Measurements from ENCODE around the gene KIF6.

The KIF6 gene

GRCh38 chr6:39303425-39304153, 421.6 kb downstream of the KIF6 start:
- no peaks in the 10 kb centered on the region for H3K9me3 ChIP-seq (ENCODE audit: control insufficient read depth, low read length)
- no peaks in the 10 kb centered on the region for H3K36me3 ChIP-seq (ENCODE audit: control insufficient read depth, insufficient read depth, low read length)
- no peaks in the 10 kb centered on the region for H3K4me1 ChIP-seq (ENCODE audit: control insufficient read depth, insufficient read depth, low read length, poor library complexity, severe bottlenecking)
- no peak overlapping the region for H3K27ac ChIP-seq (ENCODE audit: low read depth, low read length, severe bottlenecking)
- 81 to 84% methylated on average over 28 to 29 of the region's 30 CpGs for WGBS, 2 experiments (ENCODE audit: insufficient coverage in 2 of 2)
- H3K4me3 ChIP-seq (ENCODE audit: extremely low read depth, insufficient read depth, low read length, poor library complexity, severe bottlenecking): no peak overlapping the region

- 9 to 16% methylated on average over 6 to 11 of the region's 11 CpGs for WGBS, 2 experiments (ENCODE audit: insufficient coverage in 2 of 2)
- Histone ChIP-seq H3K9me3 (ENCODE audit: control insufficient read depth, low read length) (no peaks in the 10 kb centered on the region), H3K4me3 (ENCODE audit: extremely low read depth, insufficient read depth, low read length, poor library complexity, severe bottlenecking) (no peak overlapping the region), H3K4me1 (ENCODE audit: control insufficient read depth, insufficient read depth, low read length, poor library complexity, severe bottlenecking) (no peaks in the 10 kb centered on the region), H3K27ac (ENCODE audit: low read depth, low read length, severe bottlenecking) (no peak overlapping the region), H3K36me3 (ENCODE audit: control insufficient read depth, insufficient read depth, low read length) (no peaks in the 10 kb centered on the region)
These were observed 422.4 kb downstream of the KIF6 start for GRCh38 chr6:39302669-39303424.

GRCh38 chr6:39302011-39302410, 423.2 kb downstream of the KIF6 start:
- no peak overlapping the region for H3K27ac ChIP-seq (ENCODE audit: low read depth, low read length, severe bottlenecking)
- H3K4me3 ChIP-seq (ENCODE audit: extremely low read depth, insufficient read depth, low read length, poor library complexity, severe bottlenecking): no peak overlapping the region
- H3K4me1 ChIP-seq (ENCODE audit: control insufficient read depth, insufficient read depth, low read length, poor library complexity, severe bottlenecking): no peaks in the 10 kb centered on the region
- H3K36me3 ChIP-seq (ENCODE audit: control insufficient read depth, insufficient read depth, low read length): no peaks in the 10 kb centered on the region
- H3K9me3 ChIP-seq (ENCODE audit: control insufficient read depth, low read length): no peaks in the 10 kb centered on the region
- WGBS, 2 experiments (ENCODE audit: insufficient coverage in 2 of 2): 84 to 100% methylated on average over 2 of the region's 2 CpGs

GRCh38 chr6:39301606-39302005, 423.6 kb downstream of the KIF6 start:
- Histone ChIP-seq H3K27ac (ENCODE audit: low read depth, low read length, severe bottlenecking) (no peak overlapping the region), H3K36me3 (ENCODE audit: control insufficient read depth, insufficient read depth, low read length) (no peaks in the 10 kb centered on the region), H3K4me1 (ENCODE audit: control insufficient read depth, insufficient read depth, low read length, poor library complexity, severe bottlenecking) (no peaks in the 10 kb centered on the region), H3K4me3 (ENCODE audit: extremely low read depth, insufficient read depth, low read length, poor library complexity, severe bottlenecking) (no peak overlapping the region), H3K9me3 (ENCODE audit: control insufficient read depth, low read length) (no peaks in the 10 kb centered on the region)
- WGBS, 2 experiments (ENCODE audit: insufficient coverage in 2 of 2): 46 to 64% methylated on average over 6 to 7 of the region's 7 CpGs

GRCh38 chr6:39300739-39301138, 424.5 kb downstream of the KIF6 start:
- Histone ChIP-seq H3K9me3 (ENCODE audit: control insufficient read depth, low read length) (no peaks in the 10 kb centered on the region), H3K27ac (ENCODE audit: low read depth, low read length, severe bottlenecking) (no peak overlapping the region), H3K4me3 (ENCODE audit: extremely low read depth, insufficient read depth, low read length, poor library complexity, severe bottlenecking) (no peak overlapping the region), H3K4me1 (ENCODE audit: control insufficient read depth, insufficient read depth, low read length, poor library complexity, severe bottlenecking) (peaks cover 2% of the 10 kb centered on the region), H3K36me3 (ENCODE audit: control insufficient read depth, insufficient read depth, low read length) (no peaks in the 10 kb centered on the region)
- 91 to 94% methylated on average over 4 to 6 of the region's 6 CpGs for WGBS, 2 experiments (ENCODE audit: insufficient coverage in 2 of 2)

- Histone ChIP-seq H3K27ac (ENCODE audit: low read depth, low read length, severe bottlenecking) (no peak overlapping the region), H3K4me1 (ENCODE audit: control insufficient read depth, insufficient read depth, low read length, poor library complexity, severe bottlenecking) (peaks cover 5% of the 10 kb centered on the region), H3K4me3 (ENCODE audit: extremely low read depth, insufficient read depth, low read length, poor library complexity, severe bottlenecking) (no peak overlapping the region), H3K9me3 (ENCODE audit: control insufficient read depth, low read length) (no peaks in the 10 kb centered on the region), H3K36me3 (ENCODE audit: control insufficient read depth, insufficient read depth, low read length) (no peaks in the 10 kb centered on the region)
- WGBS, 2 experiments (ENCODE audit: insufficient coverage in 2 of 2): 88 to 91% methylated on average over 8 to 10 of the region's 10 CpGs
These were observed 427.1 kb downstream of the KIF6 start for GRCh38 chr6:39298061-39298460.

- 91 to 92% methylated on average over 17 to 18 of the region's 18 CpGs for WGBS, 2 experiments (ENCODE audit: insufficient coverage in 2 of 2)
- H3K27ac ChIP-seq (ENCODE audit: low read depth, low read length, severe bottlenecking): no peak overlapping the region
- H3K4me3 ChIP-seq (ENCODE audit: extremely low read depth, insufficient read depth, low read length, poor library complexity, severe bottlenecking): no peak overlapping the region
These were observed 428.2 kb downstream of the KIF6 start for GRCh38 chr6:39296745-39297640.

GRCh38 chr6:39295611-39296011, 429.6 kb downstream of the KIF6 start:
- no peaks in the 10 kb centered on the region for H3K36me3 ChIP-seq (ENCODE audit: control insufficient read depth, insufficient read depth, low read length)
- H3K4me1 ChIP-seq (ENCODE audit: control insufficient read depth, insufficient read depth, low read length, poor library complexity, severe bottlenecking): peaks cover 5% of the 10 kb centered on the region
- H3K27ac ChIP-seq (ENCODE audit: low read depth, low read length, severe bottlenecking): no peak overlapping the region
- no peak overlapping the region for H3K4me3 ChIP-seq (ENCODE audit: extremely low read depth, insufficient read depth, low read length, poor library complexity, severe bottlenecking)
- no peaks in the 10 kb centered on the region for H3K9me3 ChIP-seq (ENCODE audit: control insufficient read depth, low read length)
- 70 to 76% methylated on average over 4 to 5 of the region's 5 CpGs for WGBS, 2 experiments (ENCODE audit: insufficient coverage in 2 of 2)

More at GRCh38 chr6:39296745-39297640, 428.2 kb downstream of the KIF6 start:
- no peaks in the 10 kb centered on the region for H3K9me3 ChIP-seq (ENCODE audit: control insufficient read depth, low read length)
- peaks cover 5% of the 10 kb centered on the region for H3K4me1 ChIP-seq (ENCODE audit: control insufficient read depth, insufficient read depth, low read length, poor library complexity, severe bottlenecking)
- no peaks in the 10 kb centered on the region for H3K36me3 ChIP-seq (ENCODE audit: control insufficient read depth, insufficient read depth, low read length)

GRCh38 chr6:39294899-39295298, 430.3 kb downstream of the KIF6 start:
- peaks cover 5% of the 10 kb centered on the region for H3K4me1 ChIP-seq (ENCODE audit: control insufficient read depth, insufficient read depth, low read length, poor library complexity, severe bottlenecking)
- H3K27ac ChIP-seq (ENCODE audit: low read depth, low read length, severe bottlenecking): no peak overlapping the region
- no peaks in the 10 kb centered on the region for H3K36me3 ChIP-seq (ENCODE audit: control insufficient read depth, insufficient read depth, low read length)
- H3K9me3 ChIP-seq (ENCODE audit: control insufficient read depth, low read length): no peaks in the 10 kb centered on the region
- H3K4me3 ChIP-seq (ENCODE audit: extremely low read depth, insufficient read depth, low read length, poor library complexity, severe bottlenecking): no peak overlapping the region
- no CpG with 5 or more reads among the region's 1 CpG for WGBS, 2 experiments (ENCODE audit: insufficient coverage in 2 of 2)

GRCh38 chr6:39294133-39294532, 431.1 kb downstream of the KIF6 start:
- Histone ChIP-seq H3K27ac (ENCODE audit: low read depth, low read length, severe bottlenecking) (no peak overlapping the region), H3K4me3 (ENCODE audit: extremely low read depth, insufficient read depth, low read length, poor library complexity, severe bottlenecking) (no peak overlapping the region), H3K9me3 (ENCODE audit: control insufficient read depth, low read length) (no peaks in the 10 kb centered on the region), H3K36me3 (ENCODE audit: control insufficient read depth, insufficient read depth, low read length) (no peaks in the 10 kb centered on the region), H3K4me1 (ENCODE audit: control insufficient read depth, insufficient read depth, low read length, poor library complexity, severe bottlenecking) (peaks cover 5% of the 10 kb centered on the region)
- WGBS, 2 experiments (ENCODE audit: insufficient coverage in 2 of 2): 82 to 90% methylated on average over 2 to 5 of the region's 5 CpGs

Data from mesodermal cell (in vitro differentiated cells).